ENCODE data around the gene DMPK.
"Not testable (repeated sequence)": the region's sequence is repeated elsewhere in the genome, so short reads cannot be mapped to it uniquely, and the experiment has no call there.

The DMPK gene

DNA sequence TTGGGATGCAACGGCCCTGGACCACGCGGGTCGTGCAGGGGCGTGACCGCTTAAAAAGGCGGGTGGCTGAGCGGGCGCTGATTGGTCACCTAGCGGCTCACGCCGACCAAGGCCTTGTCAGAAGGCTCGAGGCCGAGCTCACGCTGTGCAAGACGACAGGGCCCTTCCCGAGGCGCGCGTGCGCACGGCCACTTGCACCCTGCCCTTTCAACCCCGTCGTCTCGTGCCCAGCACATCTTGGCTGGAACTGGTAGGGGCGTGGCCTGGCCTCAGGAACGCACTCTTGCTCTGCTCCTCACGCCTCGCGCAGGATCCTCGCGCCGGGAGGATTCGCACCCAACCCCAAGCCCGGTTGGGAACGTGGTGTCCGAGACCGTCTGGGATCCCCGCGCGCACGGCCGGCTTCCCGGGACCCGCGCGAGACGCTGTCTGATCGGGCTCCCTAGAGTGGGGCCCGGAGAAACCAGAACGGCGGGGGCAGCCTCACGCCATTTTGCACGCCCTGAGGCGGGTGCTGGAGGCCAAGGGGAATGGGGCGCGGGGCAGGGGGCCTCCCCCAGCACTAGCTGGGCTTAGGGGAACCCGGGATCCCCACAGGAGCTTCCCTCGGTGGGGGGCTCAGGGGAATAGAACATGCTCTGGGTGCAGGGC is 49.0 kb downstream of the DMPK start, which contains the start of gene MEIOSIN:
TSS of gene MEIOSIN (plus strand) at position 280 of the 651 bp plus-strand sequence. CDS start 1,938 bp downstream, outside the sequence.
- DNase-seq, result no peak

- peak; percentile 78 for DNase-seq
These were observed 51.7 kb downstream of the DMPK start, which contains the start of gene FBXO46 for GRCh38 chr19:45730368-45731288. TSS of gene FBXO46 (minus strand) at chr19:45730896. CDS start at chr19:45713495, 17,401 bp downstream.

DNA sequence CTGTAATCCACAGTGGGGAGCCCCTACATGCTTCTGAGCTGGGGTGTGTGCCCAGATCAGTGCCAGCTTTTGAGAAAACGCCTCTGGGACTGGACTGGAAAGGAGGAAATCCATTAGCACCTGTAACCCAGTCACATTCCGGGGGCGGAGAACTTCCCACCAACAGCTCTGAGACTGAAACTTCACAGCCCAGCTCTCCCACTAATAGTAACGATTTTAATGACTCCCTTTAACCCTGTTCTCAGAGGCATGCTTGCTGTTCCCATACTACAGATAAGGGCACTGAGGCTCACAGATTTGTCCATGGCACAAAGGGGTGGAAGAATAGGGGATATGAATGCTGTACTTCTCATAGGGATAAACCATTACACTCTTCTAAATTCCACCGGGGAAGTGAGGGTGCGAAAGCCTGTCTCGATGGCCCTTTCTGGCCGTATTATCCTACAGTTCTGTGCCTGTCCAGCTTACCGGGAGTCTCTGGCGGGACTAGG is 52.4 kb downstream of the DMPK start:
- DNase-seq, result no peak

GRCh38 chr19:45728683-45729082 is 53.6 kb downstream of the DMPK start:
- DNase-seq, result not testable (repeated sequence)

GRCh38 chr19:45720065-45720464 is 62.2 kb downstream of the DMPK start:
- DNase-seq, result not testable (repeated sequence)
